HG03139 (cell line): Measurements from ENCODE around the gene IER3.

ENCODE experiments used
- ATAC-seq: cut with Tn5 transposase; IDR thresholded peaks from one replicate; pipeline ENCODE4 v1.9.1; 2021; ENCODE audit not compliant: unreplicated experiment

IER3 gene

GRCh38 chr6:30709101-30709868, 35.1 kb downstream of the IER3 start:
- no peak for ATAC-seq

GRCh38 chr6:30707281-30707850, 37.0 kb downstream of the IER3 start:
- ATAC-seq, result no peak

GRCh38 chr6:30705620-30706019, 38.7 kb downstream of the IER3 start:
- no peak for ATAC-seq

GRCh38 chr6:30703821-30704220, 40.5 kb downstream of the IER3 start:
- no peak for ATAC-seq

- ATAC-seq, result no peak
Observed at GRCh38 chr6:30703011-30703410, 41.3 kb downstream of the IER3 start.

- ATAC-seq, result no peak
Observed at GRCh38 chr6:30700340-30700739, 44.0 kb downstream of the IER3 start.

GRCh38 chr6:30696432-30696831, 47.9 kb downstream of the IER3 start:
- ATAC-seq, result no peak
